ENCODE data around the gene GMPR. TPM values are rescaled to one million over a fixed set of nuclear protein-coding genes. Genes with fewer than 3 reads are reported as not detected.
"Not testable (repeated sequence)": the region's sequence is repeated elsewhere in the genome, so short reads cannot be mapped to it uniquely, and the experiment has no call there.

Gene GMPR
- total and polyA plus RNA-seq, 9 donors = 27.0 to 66.6 (median 51.6) TPM

GRCh38 chr6:16223362-16223761, 15.0 kb upstream of the GMPR start:
- Histone ChIP-seq H3K9me3 (replicated peaks; ENCODE audit: control insufficient read depth, low read depth, low read length) (no peaks in the 10 kb centered on the region), H3K4me3 (ENCODE audit: low read length) (no peak overlapping the region), H3K27ac (ENCODE audit: low read length) (no peak overlapping the region), H3K36me3 (ENCODE audit: control insufficient read depth, insufficient read depth, low read length) (no peaks in the 10 kb centered on the region), H3K27me3 (ENCODE audit: control insufficient read depth, insufficient read depth, low read length) (no peaks in the 10 kb centered on the region), H3K4me1 (ENCODE audit: control insufficient read depth, insufficient read depth, low read length) (no peaks in the 10 kb centered on the region)
- DNase-seq = no peak
- 94% methylated on average over 3 of the region's 7 CpGs for WGBS (ENCODE audit: insufficient coverage)

- Histone ChIP-seq H3K27ac (ENCODE audit: low read length) (no peak overlapping the region), H3K36me3 (ENCODE audit: control insufficient read depth, insufficient read depth, low read length) (no peaks in the 10 kb centered on the region), H3K27me3 (ENCODE audit: control insufficient read depth, insufficient read depth, low read length) (peaks cover 8% of the 10 kb centered on the region), H3K4me1 (ENCODE audit: control insufficient read depth, insufficient read depth, low read length) (peaks cover 3% of the 10 kb centered on the region), H3K9me3 (replicated peaks; ENCODE audit: control insufficient read depth, low read depth, low read length) (no peaks in the 10 kb centered on the region), H3K4me3 (ENCODE audit: low read length) (no peak overlapping the region)
- DNase-seq = no peak
- WGBS (ENCODE audit: insufficient coverage) = 85% methylated on average over 5 of the region's 8 CpGs
Observed at GRCh38 chr6:16224409-16224808, 14.0 kb upstream of the GMPR start.

GRCh38 chr6:16225062-16225731, 13.2 kb upstream of the GMPR start:
- no CpG with 5 or more reads among the region's 3 CpGs for WGBS (ENCODE audit: insufficient coverage)
- not testable (repeated sequence) for DNase-seq; H3K4me3 ChIP-seq (ENCODE audit: low read length)

GRCh38 chr6:16226117-16227047, 12.0 kb upstream of the GMPR start:
- not testable (repeated sequence) for H3K9me3 ChIP-seq (replicated peaks; ENCODE audit: control insufficient read depth, low read depth, low read length); DNase-seq; H3K27ac ChIP-seq (ENCODE audit: low read length); H3K4me3 ChIP-seq (ENCODE audit: low read length); H3K36me3 ChIP-seq (ENCODE audit: control insufficient read depth, insufficient read depth, low read length)
- WGBS (ENCODE audit: insufficient coverage) = 87% methylated on average over 13 of the region's 23 CpGs
- Histone ChIP-seq H3K27me3 (ENCODE audit: control insufficient read depth, insufficient read depth, low read length) (peaks cover 16% of the 10 kb centered on the region), H3K4me1 (ENCODE audit: control insufficient read depth, insufficient read depth, low read length) (peaks cover 13% of the 10 kb centered on the region)

More at GRCh38 chr6:16225062-16225731, 13.2 kb upstream of the GMPR start:
- Histone ChIP-seq H3K27me3 (ENCODE audit: control insufficient read depth, insufficient read depth, low read length) (peaks cover 12% of the 10 kb centered on the region), H3K4me1 (ENCODE audit: control insufficient read depth, insufficient read depth, low read length) (peaks cover 11% of the 10 kb centered on the region)
- not testable (repeated sequence) for H3K36me3 ChIP-seq (ENCODE audit: control insufficient read depth, insufficient read depth, low read length); H3K27ac ChIP-seq (ENCODE audit: low read length); H3K9me3 ChIP-seq (replicated peaks; ENCODE audit: control insufficient read depth, low read depth, low read length)

GRCh38 chr6:16227048-16227562, 11.3 kb upstream of the GMPR start:
- no peak for DNase-seq
- WGBS (ENCODE audit: insufficient coverage) = 90% methylated on average over 25 of the region's 32 CpGs
- peaks cover 13% of the 10 kb centered on the region for H3K4me1 ChIP-seq (ENCODE audit: control insufficient read depth, insufficient read depth, low read length)
- H3K27ac ChIP-seq (ENCODE audit: low read length) = no peak overlapping the region
- H3K36me3 ChIP-seq (ENCODE audit: control insufficient read depth, insufficient read depth, low read length) = no peaks in the 10 kb centered on the region
- no peak overlapping the region for H3K4me3 ChIP-seq (ENCODE audit: low read length)
- H3K9me3 ChIP-seq (replicated peaks; ENCODE audit: control insufficient read depth, low read depth, low read length) = no peaks in the 10 kb centered on the region
- H3K27me3 ChIP-seq (ENCODE audit: control insufficient read depth, insufficient read depth, low read length) = peaks cover 16% of the 10 kb centered on the region

- Histone ChIP-seq H3K4me3 (ENCODE audit: low read length) (no peak overlapping the region), H3K27ac (ENCODE audit: low read length) (no peak overlapping the region), H3K4me1 (ENCODE audit: control insufficient read depth, insufficient read depth, low read length) (peaks cover 13% of the 10 kb centered on the region), H3K36me3 (ENCODE audit: control insufficient read depth, insufficient read depth, low read length) (no peaks in the 10 kb centered on the region), H3K27me3 (ENCODE audit: control insufficient read depth, insufficient read depth, low read length) (peaks cover 16% of the 10 kb centered on the region), H3K9me3 (replicated peaks; ENCODE audit: control insufficient read depth, low read depth, low read length) (no peaks in the 10 kb centered on the region)
- no peak for DNase-seq
- 71% methylated on average over 6 of the region's 7 CpGs for WGBS (ENCODE audit: insufficient coverage)
Observed at GRCh38 chr6:16227605-16228004, 10.8 kb upstream of the GMPR start.

GRCh38 chr6:16228043-16228442, 10.3 kb upstream of the GMPR start:
- no peak overlapping the region for H3K4me3 ChIP-seq (ENCODE audit: low read length)
- no peaks in the 10 kb centered on the region for H3K36me3 ChIP-seq (ENCODE audit: control insufficient read depth, insufficient read depth, low read length)
- H3K27ac ChIP-seq (ENCODE audit: low read length) = no peak overlapping the region
- H3K4me1 ChIP-seq (ENCODE audit: control insufficient read depth, insufficient read depth, low read length) = peaks cover 13% of the 10 kb centered on the region
- H3K27me3 ChIP-seq (ENCODE audit: control insufficient read depth, insufficient read depth, low read length) = peaks cover 16% of the 10 kb centered on the region
- no peak for DNase-seq
- WGBS (ENCODE audit: insufficient coverage) = 60% methylated on average over 1 of the region's 5 CpGs
- no peaks in the 10 kb centered on the region for H3K9me3 ChIP-seq (replicated peaks; ENCODE audit: control insufficient read depth, low read depth, low read length)

- Histone ChIP-seq H3K36me3 (ENCODE audit: control insufficient read depth, insufficient read depth, low read length) (no peaks in the 10 kb centered on the region), H3K9me3 (replicated peaks; ENCODE audit: control insufficient read depth, low read depth, low read length) (no peaks in the 10 kb centered on the region), H3K27ac (ENCODE audit: low read length) (no peak overlapping the region), H3K4me3 (ENCODE audit: low read length) (no peak overlapping the region), H3K4me1 (ENCODE audit: control insufficient read depth, insufficient read depth, low read length) (peaks cover 13% of the 10 kb centered on the region), H3K27me3 (ENCODE audit: control insufficient read depth, insufficient read depth, low read length) (peaks cover 16% of the 10 kb centered on the region)
- WGBS (ENCODE audit: insufficient coverage) = 33% methylated on average over 18 of the region's 20 CpGs
- DNase-seq = no peak
Observed at GRCh38 chr6:16228709-16229665, 9.4 kb upstream of the GMPR start.

GRCh38 chr6:16229700-16230099, 8.7 kb upstream of the GMPR start:
- Histone ChIP-seq H3K4me3 (ENCODE audit: low read length) (no peak overlapping the region), H3K27ac (ENCODE audit: low read length) (no peak overlapping the region), H3K9me3 (replicated peaks; ENCODE audit: control insufficient read depth, low read depth, low read length) (no peaks in the 10 kb centered on the region), H3K36me3 (ENCODE audit: control insufficient read depth, insufficient read depth, low read length) (no peaks in the 10 kb centered on the region), H3K4me1 (ENCODE audit: control insufficient read depth, insufficient read depth, low read length) (peaks cover 13% of the 10 kb centered on the region), H3K27me3 (ENCODE audit: control insufficient read depth, insufficient read depth, low read length) (peaks cover 16% of the 10 kb centered on the region)
- DNase-seq = no peak
- 8% methylated on average over 6 of the region's 6 CpGs for WGBS (ENCODE audit: insufficient coverage)

Data from muscle of leg (tissue), 11 donors.